ENCODE measurements around the gene EPB41L3.

DNA sequence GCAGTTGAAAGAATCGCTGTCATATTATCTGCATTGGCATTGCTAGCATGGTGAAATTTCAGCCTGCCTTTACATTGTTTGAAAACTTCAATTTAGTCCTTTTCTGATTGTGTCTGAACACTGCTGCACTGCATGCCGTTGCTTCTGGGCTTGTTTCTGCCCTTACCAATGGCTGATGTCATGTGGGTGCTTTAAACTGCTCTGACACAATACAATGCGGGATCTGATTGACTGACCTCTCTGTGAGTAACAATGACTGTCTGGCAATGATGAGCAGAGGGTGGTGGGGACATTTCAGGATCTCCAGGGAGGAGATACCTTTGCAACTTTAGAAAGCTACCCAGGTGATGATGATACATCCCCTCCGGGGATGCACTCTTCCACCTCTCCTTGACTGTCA lies 128.8 kb downstream of the EPB41L3 start:
- TF ChIP-seq CTCF (IDR thresholded peaks at IDR 0.05) (no peak), POLR2AphosphoS5 (IDR thresholded peaks at IDR 0.05) (no peak), POLR2A (IDR thresholded peaks at IDR 0.05) (no peak)
